Stimulated activated CD4-positive, alpha-beta T cell treated with anti-CD3 and anti-CD28 coated beads, Interleukin-1b, Interleukin-23, amount 100 ng/mL, for 1 hour (primary cell): Measurements from ENCODE around the gene CD2AP.
"Not testable (repeated sequence)": the region's sequence is repeated elsewhere in the genome, so short reads cannot be mapped to it uniquely, and the experiment has no call there.

Source experiments
- DNase-seq, 2 donors: peaks; one replicate each; pipeline ENCODE4 v3.0.0-alpha.2; 2020; ENCODE audit warnings: low read depth in 2 of 2

CD2AP gene

GRCh38 chr6:47477497-47478232, at the start of gene CD2AP:
Gene CD2AP, plus strand, starts transcription at chr6:47477789. Its CDS starts 456 bp downstream, at chr6:47478245.
- DNase-seq = peak; percentile 72 to 76

GRCh38 chr6:47428288-47428687, 49.3 kb upstream of the CD2AP start:
- DNase-seq = no peak

GRCh38 chr6:47428746-47429664, 48.6 kb upstream of the CD2AP start:
- no peak for DNase-seq

GRCh38 chr6:47434372-47435253, 43.0 kb upstream of the CD2AP start:
- no peak for DNase-seq

GRCh38 chr6:47435254-47435612, 42.4 kb upstream of the CD2AP start:
- DNase-seq = no peak

- no peak for DNase-seq
These were observed 40.0 kb upstream of the CD2AP start for GRCh38 chr6:47437592-47437991.

- no peak for DNase-seq
These were observed 38.9 kb upstream of the CD2AP start for GRCh38 chr6:47438481-47439347.

- DNase-seq = no peak
These were observed 38.3 kb upstream of the CD2AP start for GRCh38 chr6:47439348-47439668.

- DNase-seq = no peak
These were observed 36.9 kb upstream of the CD2AP start for GRCh38 chr6:47440719-47441118.

- DNase-seq = not testable (repeated sequence)
These were observed 32.6 kb upstream of the CD2AP start for GRCh38 chr6:47444964-47445363.

- no peak for DNase-seq
These were observed 30.8 kb upstream of the CD2AP start for GRCh38 chr6:47446669-47447330.

GRCh38 chr6:47447722-47448121, 29.9 kb upstream of the CD2AP start:
- DNase-seq = no peak

- DNase-seq = no peak
These were observed 26.4 kb upstream of the CD2AP start for GRCh38 chr6:47451162-47451561.

- DNase-seq = no peak
These were observed 24.7 kb upstream of the CD2AP start for GRCh38 chr6:47452899-47453298.

- DNase-seq = no peak
These were observed 24.1 kb upstream of the CD2AP start for GRCh38 chr6:47453372-47453936.

- no peak for DNase-seq
These were observed 22.7 kb upstream of the CD2AP start for GRCh38 chr6:47454713-47455396.

GRCh38 chr6:47455533-47456209, 21.9 kb upstream of the CD2AP start:
- no peak for DNase-seq

- DNase-seq = no peak
These were observed 21.0 kb upstream of the CD2AP start for GRCh38 chr6:47456536-47456975.

GRCh38 chr6:47457370-47457769, 20.2 kb upstream of the CD2AP start:
- no peak for DNase-seq
